ENCODE data around the gene AGTR1. TPM values are rescaled to one million over a fixed set of nuclear protein-coding genes. Genes with fewer than 3 reads are reported as not detected.

Gene AGTR1
- total RNA-seq, 1 experiment from 2014 or later, result not detected

DNA sequence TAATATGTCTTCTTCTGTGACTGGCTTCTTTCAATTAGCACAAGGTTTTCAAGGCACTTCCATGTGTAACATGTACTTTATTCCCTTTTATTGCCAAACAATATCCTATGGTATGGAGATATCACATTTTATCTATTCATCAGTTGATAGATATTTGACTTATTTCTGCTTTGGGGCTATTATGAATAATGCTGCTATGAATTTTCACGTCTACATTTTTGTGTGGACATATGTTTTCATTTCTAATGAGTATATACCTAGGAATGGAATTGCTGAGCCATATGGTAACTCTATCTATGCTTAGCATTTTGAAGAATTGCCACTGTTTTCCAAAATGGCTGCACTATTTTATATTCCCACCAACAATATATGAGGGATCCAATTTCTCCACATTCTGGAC is 3.6 kb upstream of the AGTR1 start:
- H3K36me3 Mint-ChIP-seq (ENCODE audit: insufficient read depth, unreplicated experiment), result no peaks in the 10 kb centered on the region
- intact Hi-C loops (cut with micrococcal nuclease; ENCODE audit: unreplicated experiment), result no loop called here
- ChIA-PET POLR2A (no interaction called here), CTCF (no interaction called here)
- Histone ChIP-seq H3K36me3 (ENCODE audit: control insufficient read depth, insufficient read depth, low read length) (no peaks in the 10 kb centered on the region), H3K4me1 (no peaks in the 10 kb centered on the region), H3K4me3 (ENCODE audit: low read depth, low read length) (no peak overlapping the region), H3K9me3 (no peaks in the 10 kb centered on the region), H3K27me3 (replicated peaks; ENCODE audit: control insufficient read depth, insufficient read depth, low read length) (no peaks in the 10 kb centered on the region)
- no peaks in the 10 kb centered on the region for H3K27me3 Mint-ChIP-seq (ENCODE audit: insufficient read depth, unreplicated experiment)
- no peak overlapping the region for H3K27ac Mint-ChIP-seq (ENCODE audit: unreplicated experiment)
- no peak for DNase-seq
- BruUV-seq (replicated peaks), result no TSS peak
- H3K4me3 Mint-ChIP-seq (ENCODE audit: unreplicated experiment), result no peak overlapping the region
- TF ChIP-seq, protein P1, sequence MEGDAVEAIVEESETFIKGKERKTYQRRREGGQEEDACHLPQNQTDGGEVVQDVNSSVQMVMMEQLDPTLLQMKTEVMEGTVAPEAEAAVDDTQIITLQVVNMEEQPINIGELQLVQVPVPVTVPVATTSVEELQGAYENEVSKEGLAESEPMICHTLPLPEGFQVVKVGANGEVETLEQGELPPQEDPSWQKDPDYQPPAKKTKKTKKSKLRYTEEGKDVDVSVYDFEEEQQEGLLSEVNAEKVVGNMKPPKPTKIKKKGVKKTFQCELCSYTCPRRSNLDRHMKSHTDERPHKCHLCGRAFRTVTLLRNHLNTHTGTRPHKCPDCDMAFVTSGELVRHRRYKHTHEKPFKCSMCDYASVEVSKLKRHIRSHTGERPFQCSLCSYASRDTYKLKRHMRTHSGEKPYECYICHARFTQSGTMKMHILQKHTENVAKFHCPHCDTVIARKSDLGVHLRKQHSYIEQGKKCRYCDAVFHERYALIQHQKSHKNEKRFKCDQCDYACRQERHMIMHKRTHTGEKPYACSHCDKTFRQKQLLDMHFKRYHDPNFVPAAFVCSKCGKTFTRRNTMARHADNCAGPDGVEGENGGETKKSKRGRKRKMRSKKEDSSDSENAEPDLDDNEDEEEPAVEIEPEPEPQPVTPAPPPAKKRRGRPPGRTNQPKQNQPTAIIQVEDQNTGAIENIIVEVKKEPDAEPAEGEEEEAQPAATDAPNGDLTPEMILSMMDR (IDR thresholded peaks at IDR 0.05; ENCODE audit: insufficient read depth in 1 of 2, low read depth in 1 of 2, low read length in 1 of 2, severe bottlenecking in 1 of 2, unreplicated experiment in 1 of 2), result no peak
- no peaks in the 10 kb centered on the region for H3K9me3 Mint-ChIP-seq (ENCODE audit: unreplicated experiment)
- H3K4me1 Mint-ChIP-seq (ENCODE audit: low read depth, unreplicated experiment), result no peaks in the 10 kb centered on the region

DNA sequence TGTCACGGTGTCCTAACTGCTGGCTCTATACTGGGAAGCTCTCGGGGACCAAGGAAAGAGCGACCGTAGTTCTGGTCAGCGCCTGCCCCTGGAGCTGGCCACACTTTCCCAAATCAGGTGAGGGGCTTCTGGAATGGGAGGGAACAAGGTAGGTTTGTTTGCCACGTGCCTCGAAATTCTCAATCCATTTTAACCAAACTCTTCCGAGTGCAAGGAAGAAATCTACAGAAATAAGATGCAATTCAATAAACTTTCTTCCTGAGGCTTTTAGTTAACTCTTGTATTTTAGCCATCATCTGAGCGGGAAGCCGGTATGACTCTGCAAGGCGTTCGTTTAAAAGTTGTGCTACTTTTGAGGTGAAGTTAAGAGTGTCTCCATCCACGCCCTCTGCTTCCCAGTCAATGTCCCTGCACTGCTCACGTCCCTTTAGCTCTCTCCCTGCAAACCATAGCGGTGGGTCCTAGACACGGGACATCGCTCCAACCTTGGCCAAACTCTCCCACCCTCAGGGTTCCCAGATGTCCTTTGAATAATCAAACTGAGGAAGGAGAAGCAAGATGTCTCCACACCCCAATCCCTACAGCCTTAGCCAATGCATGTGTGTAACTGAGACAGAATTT is 597 bp downstream of the AGTR1 start:
- Histone ChIP-seq H3K27me3 (replicated peaks; ENCODE audit: control insufficient read depth, insufficient read depth, low read length) (no peaks in the 10 kb centered on the region), H3K4me3 (ENCODE audit: low read depth, low read length) (no peak overlapping the region), H3K9me3 (no peaks in the 10 kb centered on the region), H3K4me1 (no peaks in the 10 kb centered on the region), H3K36me3 (ENCODE audit: control insufficient read depth, insufficient read depth, low read length) (no peaks in the 10 kb centered on the region)
- DNase-seq, result no peak
- no peaks in the 10 kb centered on the region for H3K36me3 Mint-ChIP-seq (ENCODE audit: insufficient read depth, unreplicated experiment)
- POLR2A ChIA-PET, result no interaction called here
- peaks cover 3% of the 10 kb centered on the region for H3K27me3 Mint-ChIP-seq (ENCODE audit: insufficient read depth, unreplicated experiment)
- H3K9me3 Mint-ChIP-seq (ENCODE audit: unreplicated experiment), result no peaks in the 10 kb centered on the region
- TF ChIP-seq, protein P1 (IDR thresholded peaks at IDR 0.05; ENCODE audit: insufficient read depth in 1 of 2, low read depth in 1 of 2, low read length in 1 of 2, severe bottlenecking in 1 of 2, unreplicated experiment in 1 of 2), result no peak
- no peak overlapping the region for H3K4me3 Mint-ChIP-seq (ENCODE audit: unreplicated experiment)
- intact Hi-C loops (cut with micrococcal nuclease; ENCODE audit: unreplicated experiment), result no loop called here
- CTCF ChIA-PET, result no interaction called here
- no peaks in the 10 kb centered on the region for H3K4me1 Mint-ChIP-seq (ENCODE audit: low read depth, unreplicated experiment)
- H3K27ac Mint-ChIP-seq (ENCODE audit: unreplicated experiment), result no peak overlapping the region
- BruUV-seq (replicated peaks), result no TSS peak

GRCh38 chr3:148705314-148705713 is 7.6 kb downstream of the AGTR1 start:
- H3K36me3 ChIP-seq (ENCODE audit: control insufficient read depth, insufficient read depth, low read length), result no peaks in the 10 kb centered on the region
- CTCF ChIA-PET, result no interaction called here
- Mint-ChIP-seq H3K27me3 (ENCODE audit: insufficient read depth, unreplicated experiment) (no peaks in the 10 kb centered on the region), H3K36me3 (ENCODE audit: insufficient read depth, unreplicated experiment) (no peaks in the 10 kb centered on the region), H3K27ac (ENCODE audit: unreplicated experiment) (no peak overlapping the region), H3K4me1 (ENCODE audit: low read depth, unreplicated experiment) (no peaks in the 10 kb centered on the region), H3K4me3 (ENCODE audit: unreplicated experiment) (no peak overlapping the region), H3K9me3 (ENCODE audit: unreplicated experiment) (no peaks in the 10 kb centered on the region)
- no peaks in the 10 kb centered on the region for H3K4me1 ChIP-seq
- H3K9me3 ChIP-seq, result no peaks in the 10 kb centered on the region
- intact Hi-C loops (cut with micrococcal nuclease; ENCODE audit: unreplicated experiment), result no loop called here
- no peak for DNase-seq
- TF ChIP-seq, protein P1 (IDR thresholded peaks at IDR 0.05; ENCODE audit: insufficient read depth in 1 of 2, low read depth in 1 of 2, low read length in 1 of 2, severe bottlenecking in 1 of 2, unreplicated experiment in 1 of 2), result no peak
- POLR2A ChIA-PET, result no interaction called here
- no TSS peak for BruUV-seq (replicated peaks)
- no peak overlapping the region for H3K4me3 ChIP-seq (ENCODE audit: low read depth, low read length)
- no peaks in the 10 kb centered on the region for H3K27me3 ChIP-seq (replicated peaks; ENCODE audit: control insufficient read depth, insufficient read depth, low read length)

Measured in Caco-2 (cell line).